Measurements from ENCODE around the gene ASB2.
A peak's percentile ranks its signal among the peaks of the same experiment; 100 is the strongest.

Gene ASB2

DNA sequence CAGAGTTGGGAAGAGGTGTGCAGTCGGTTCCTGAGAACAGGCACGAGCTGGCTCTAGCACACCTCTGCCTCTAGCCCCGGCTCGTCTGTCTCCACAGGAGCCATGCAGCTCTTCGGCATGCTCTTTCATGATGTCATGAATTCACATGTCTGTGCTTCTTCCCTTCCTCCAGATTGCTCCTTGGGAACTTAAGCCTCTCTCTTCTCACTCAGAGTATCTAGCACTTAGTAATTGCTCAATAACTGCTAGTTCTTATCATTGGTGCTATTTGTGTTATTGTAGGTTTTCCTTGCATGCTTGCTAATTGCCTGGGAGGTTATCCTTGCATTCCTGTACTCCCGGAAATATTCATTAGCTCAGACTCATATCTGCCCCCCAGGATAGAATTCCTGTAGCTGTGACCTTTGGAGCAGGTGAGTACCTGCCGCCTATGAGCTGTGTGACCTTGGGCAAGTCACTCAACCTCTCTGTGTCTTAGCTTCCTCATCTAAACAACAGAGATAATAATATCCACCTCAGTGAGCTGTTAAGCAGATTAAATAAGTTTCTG, 29.8 kb downstream of the ASB2 start:
- Histone ChIP-seq H3K4me1 (ENCODE audit: control insufficient read depth, insufficient read depth, low read length) (peaks cover 30% of the 10 kb centered on the region), H3K4me3 (ENCODE audit: low read length in 2 of 2) (no peak overlapping the region), H3K27ac (ENCODE audit: low read length) (peak overlapping the region; percentile 55), H3K9ac (ENCODE audit: low read length in 2 of 2) (no peak overlapping the region), H3K9me3 (ENCODE audit: control insufficient read depth in 2 of 2, low read length in 2 of 2) (no peaks in the 10 kb centered on the region), H3K27me3 (ENCODE audit: control insufficient read depth in 1 of 2, insufficient read depth in 2 of 2, low read length in 2 of 2) (no peaks in the 10 kb centered on the region), H3K36me3 (ENCODE audit: control insufficient read depth in 2 of 2, insufficient read depth in 2 of 2, low read length in 2 of 2) (peaks cover 72 to 75% of the 10 kb centered on the region in 2 donors)

- H3K36me3 ChIP-seq (ENCODE audit: control insufficient read depth in 2 of 2, insufficient read depth in 2 of 2, low read length in 2 of 2), result peaks cover 68 to 70% of the 10 kb centered on the region in 2 donors
- no peak overlapping the region for H3K9ac ChIP-seq (ENCODE audit: low read length in 2 of 2)
- H3K9me3 ChIP-seq (ENCODE audit: control insufficient read depth in 2 of 2, low read length in 2 of 2), result no peaks in the 10 kb centered on the region
- peak overlapping the region; percentile 55 for H3K27ac ChIP-seq (ENCODE audit: low read length)
- H3K4me3 ChIP-seq (ENCODE audit: low read length in 2 of 2), result no peak overlapping the region
- H3K4me1 ChIP-seq (ENCODE audit: control insufficient read depth, insufficient read depth, low read length), result peaks cover 32% of the 10 kb centered on the region
- H3K27me3 ChIP-seq (ENCODE audit: control insufficient read depth in 1 of 2, insufficient read depth in 2 of 2, low read length in 2 of 2), result no peaks in the 10 kb centered on the region
Measured at GRCh38 chr14:93946104-93946503, 30.3 kb downstream of the ASB2 start.

GRCh38 chr14:93945070-93945399, 31.3 kb downstream of the ASB2 start:
- H3K4me1 ChIP-seq (ENCODE audit: control insufficient read depth, insufficient read depth, low read length), result peaks cover 41% of the 10 kb centered on the region
- H3K36me3 ChIP-seq (ENCODE audit: control insufficient read depth in 2 of 2, insufficient read depth in 2 of 2, low read length in 2 of 2), result peaks cover 60 to 61% of the 10 kb centered on the region in 2 donors
- no peaks in the 10 kb centered on the region for H3K9me3 ChIP-seq (ENCODE audit: control insufficient read depth in 2 of 2, low read length in 2 of 2)
- H3K27ac ChIP-seq (ENCODE audit: low read length), result peak overlapping the region; percentile 46
- H3K4me3 ChIP-seq (ENCODE audit: low read length in 2 of 2), result no peak overlapping the region
- no peaks in the 10 kb centered on the region for H3K27me3 ChIP-seq (ENCODE audit: control insufficient read depth in 1 of 2, insufficient read depth in 2 of 2, low read length in 2 of 2)
- no peak overlapping the region for H3K9ac ChIP-seq (ENCODE audit: low read length in 2 of 2)

DNA sequence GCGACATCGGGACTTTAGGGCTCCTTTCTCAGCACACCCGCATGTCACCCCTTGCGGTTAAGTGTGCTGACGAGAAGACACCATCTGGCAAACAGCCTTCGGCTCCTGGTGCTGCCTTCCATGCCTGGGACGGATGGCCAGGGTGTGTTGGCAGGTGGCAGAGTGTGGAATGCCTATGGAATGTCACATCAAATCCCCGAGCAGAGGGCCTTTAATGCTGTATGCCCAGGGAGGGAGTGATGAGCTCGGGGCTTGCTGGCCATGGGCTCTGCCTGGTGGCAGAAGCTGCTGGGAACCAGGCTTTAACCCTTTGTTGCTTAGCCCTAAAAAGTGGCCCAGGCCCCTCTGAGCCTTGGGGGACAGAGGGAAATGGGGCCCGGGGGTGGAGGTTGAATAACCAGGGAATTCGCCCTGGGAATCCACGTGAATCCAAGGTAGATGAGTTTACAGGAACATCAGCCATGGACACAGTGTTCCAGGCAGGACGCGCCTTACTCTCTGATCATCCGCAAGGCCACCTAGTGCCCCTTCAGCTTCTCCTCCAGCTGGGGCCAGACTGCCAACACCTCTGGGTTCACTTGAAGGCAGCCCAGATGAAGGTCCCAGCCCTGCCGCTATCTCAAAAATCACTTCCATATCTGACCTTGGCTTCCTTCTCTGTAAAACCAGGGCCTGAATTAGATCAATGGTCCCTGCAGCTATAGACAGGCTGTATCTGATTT, 31.9 kb downstream of the ASB2 start:
- Histone ChIP-seq H3K9me3 (ENCODE audit: control insufficient read depth in 2 of 2, low read length in 2 of 2) (no peaks in the 10 kb centered on the region), H3K27ac (ENCODE audit: low read length) (peak overlapping the region; percentile 46), H3K27me3 (ENCODE audit: control insufficient read depth in 1 of 2, insufficient read depth in 2 of 2, low read length in 2 of 2) (no peaks in the 10 kb centered on the region), H3K9ac (ENCODE audit: low read length in 2 of 2) (peak overlapping the region in 1 of 2 donors; percentile 47), H3K4me3 (ENCODE audit: low read length in 2 of 2) (no peak overlapping the region), H3K4me1 (ENCODE audit: control insufficient read depth, insufficient read depth, low read length) (peaks cover 41% of the 10 kb centered on the region), H3K36me3 (ENCODE audit: control insufficient read depth in 2 of 2, insufficient read depth in 2 of 2, low read length in 2 of 2) (peaks cover 54 to 56% of the 10 kb centered on the region in 2 donors)

GRCh38 chr14:93943930-93944329, 32.4 kb downstream of the ASB2 start:
- peaks cover 50% of the 10 kb centered on the region in 2 donors for H3K36me3 ChIP-seq (ENCODE audit: control insufficient read depth in 2 of 2, insufficient read depth in 2 of 2, low read length in 2 of 2)
- H3K9me3 ChIP-seq (ENCODE audit: control insufficient read depth in 2 of 2, low read length in 2 of 2), result no peaks in the 10 kb centered on the region
- no peaks in the 10 kb centered on the region for H3K27me3 ChIP-seq (ENCODE audit: control insufficient read depth in 1 of 2, insufficient read depth in 2 of 2, low read length in 2 of 2)
- H3K9ac ChIP-seq (ENCODE audit: low read length in 2 of 2), result peak overlapping the region in 1 of 2 donors; percentile 47
- H3K4me1 ChIP-seq (ENCODE audit: control insufficient read depth, insufficient read depth, low read length), result peaks cover 46% of the 10 kb centered on the region
- peak overlapping the region; percentile 46 for H3K27ac ChIP-seq (ENCODE audit: low read length)
- no peak overlapping the region for H3K4me3 ChIP-seq (ENCODE audit: low read length in 2 of 2)

- no peak overlapping the region for H3K9ac ChIP-seq (ENCODE audit: low read length in 2 of 2)
- H3K4me3 ChIP-seq (ENCODE audit: low read length in 2 of 2), result no peak overlapping the region
- H3K4me1 ChIP-seq (ENCODE audit: control insufficient read depth, insufficient read depth, low read length), result peaks cover 47% of the 10 kb centered on the region
- peak overlapping the region; percentile 66 for H3K27ac ChIP-seq (ENCODE audit: low read length)
- no peaks in the 10 kb centered on the region for H3K27me3 ChIP-seq (ENCODE audit: control insufficient read depth in 1 of 2, insufficient read depth in 2 of 2, low read length in 2 of 2)
- H3K9me3 ChIP-seq (ENCODE audit: control insufficient read depth in 2 of 2, low read length in 2 of 2), result no peaks in the 10 kb centered on the region
- peaks cover 46 to 47% of the 10 kb centered on the region in 2 donors for H3K36me3 ChIP-seq (ENCODE audit: control insufficient read depth in 2 of 2, insufficient read depth in 2 of 2, low read length in 2 of 2)
Measured at GRCh38 chr14:93943052-93943451, 33.3 kb downstream of the ASB2 start.

- Histone ChIP-seq H3K27me3 (ENCODE audit: control insufficient read depth in 1 of 2, insufficient read depth in 2 of 2, low read length in 2 of 2) (no peaks in the 10 kb centered on the region), H3K36me3 (ENCODE audit: control insufficient read depth in 2 of 2, insufficient read depth in 2 of 2, low read length in 2 of 2) (peaks cover 48 to 49% of the 10 kb centered on the region in 2 donors), H3K4me1 (ENCODE audit: control insufficient read depth, insufficient read depth, low read length) (peaks cover 46% of the 10 kb centered on the region), H3K9me3 (ENCODE audit: control insufficient read depth in 2 of 2, low read length in 2 of 2) (no peaks in the 10 kb centered on the region), H3K27ac (ENCODE audit: low read length) (peak overlapping the region; percentile 66), H3K4me3 (ENCODE audit: low read length in 2 of 2) (no peak overlapping the region), H3K9ac (ENCODE audit: low read length in 2 of 2) (peak overlapping the region in 1 of 2 donors; percentile 13)
Measured at GRCh38 chr14:93941293-93941910, 35.0 kb downstream of the ASB2 start.

DNA sequence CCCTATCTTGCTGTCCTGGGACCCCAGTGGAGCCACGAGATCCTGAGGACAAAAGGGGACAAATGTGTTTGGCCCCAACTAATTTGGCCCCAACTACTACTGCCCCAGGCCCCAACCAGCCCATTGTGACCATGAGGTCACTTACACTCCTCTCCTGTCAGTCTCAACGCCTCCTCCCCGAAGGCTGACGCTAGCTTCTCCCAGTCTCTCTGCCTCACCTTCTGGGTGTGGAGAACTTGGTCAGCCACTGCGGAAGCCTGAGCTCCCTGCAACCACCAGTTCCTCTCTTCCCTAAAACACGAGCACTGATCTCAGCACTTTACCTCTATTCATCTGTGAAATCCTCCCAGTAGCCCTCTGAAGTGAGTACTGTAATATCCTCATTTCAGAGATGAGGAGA, 35.9 kb downstream of the ASB2 start:
- peaks cover 45 to 53% of the 10 kb centered on the region in 2 donors for H3K36me3 ChIP-seq (ENCODE audit: control insufficient read depth in 2 of 2, insufficient read depth in 2 of 2, low read length in 2 of 2)
- peaks cover 45% of the 10 kb centered on the region for H3K4me1 ChIP-seq (ENCODE audit: control insufficient read depth, insufficient read depth, low read length)
- no peaks in the 10 kb centered on the region for H3K9me3 ChIP-seq (ENCODE audit: control insufficient read depth in 2 of 2, low read length in 2 of 2)
- H3K9ac ChIP-seq (ENCODE audit: low read length in 2 of 2), result peak overlapping the region in 1 of 2 donors; percentile 13
- no peak overlapping the region for H3K4me3 ChIP-seq (ENCODE audit: low read length in 2 of 2)
- no peaks in the 10 kb centered on the region for H3K27me3 ChIP-seq (ENCODE audit: control insufficient read depth in 1 of 2, insufficient read depth in 2 of 2, low read length in 2 of 2)
- peak overlapping the region; percentile 66 for H3K27ac ChIP-seq (ENCODE audit: low read length)

GRCh38 chr14:93939304-93940229, 36.8 kb downstream of the ASB2 start:
- Histone ChIP-seq H3K4me1 (ENCODE audit: control insufficient read depth, insufficient read depth, low read length) (peaks cover 44% of the 10 kb centered on the region), H3K27ac (ENCODE audit: low read length) (peak overlapping the region; percentile 66), H3K9ac (ENCODE audit: low read length in 2 of 2) (peak overlapping the region in 1 of 2 donors; percentile 13), H3K4me3 (ENCODE audit: low read length in 2 of 2) (peak overlapping the region in 1 of 2 donors; percentile 40), H3K36me3 (ENCODE audit: control insufficient read depth in 2 of 2, insufficient read depth in 2 of 2, low read length in 2 of 2) (peaks cover 46 to 56% of the 10 kb centered on the region in 2 donors), H3K27me3 (ENCODE audit: control insufficient read depth in 1 of 2, insufficient read depth in 2 of 2, low read length in 2 of 2) (no peaks in the 10 kb centered on the region), H3K9me3 (ENCODE audit: control insufficient read depth in 2 of 2, low read length in 2 of 2) (no peaks in the 10 kb centered on the region)

DNA sequence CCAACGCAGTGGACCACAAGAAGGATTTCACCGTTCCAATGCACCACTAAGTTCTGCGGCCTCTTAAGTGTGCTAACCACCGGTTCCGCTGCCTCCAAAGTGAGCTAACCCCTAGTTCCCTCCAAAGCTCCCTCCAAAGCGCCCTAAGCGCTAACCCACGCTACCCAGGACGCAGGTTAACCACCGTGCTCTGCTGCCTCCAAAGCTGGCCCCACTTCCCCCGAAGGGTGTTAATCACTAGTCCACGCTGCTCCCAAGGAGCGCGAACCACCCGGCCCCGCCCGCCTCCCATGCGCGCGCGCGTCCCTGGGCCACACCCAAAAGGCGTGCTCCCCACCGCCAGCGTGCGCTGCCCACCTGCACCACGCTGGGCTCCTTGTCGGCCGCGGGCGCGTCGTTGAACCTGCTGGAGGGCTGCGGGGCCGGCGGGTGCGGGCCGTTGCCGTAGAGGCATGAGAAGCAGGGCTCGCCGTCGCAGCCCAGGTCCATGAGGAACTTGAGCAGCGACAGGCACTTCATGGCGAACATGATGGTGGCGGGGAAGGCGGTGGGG, 37.5 kb downstream of the ASB2 start:
- Histone ChIP-seq H3K27ac (ENCODE audit: low read length) (peak overlapping the region; percentile 31), H3K36me3 (ENCODE audit: control insufficient read depth in 2 of 2, insufficient read depth in 2 of 2, low read length in 2 of 2) (peaks cover 46 to 61% of the 10 kb centered on the region in 2 donors), H3K9me3 (ENCODE audit: control insufficient read depth in 2 of 2, low read length in 2 of 2) (no peaks in the 10 kb centered on the region), H3K27me3 (ENCODE audit: control insufficient read depth in 1 of 2, insufficient read depth in 2 of 2, low read length in 2 of 2) (no peaks in the 10 kb centered on the region), H3K4me1 (ENCODE audit: control insufficient read depth, insufficient read depth, low read length) (peaks cover 41% of the 10 kb centered on the region), H3K4me3 (ENCODE audit: low read length in 2 of 2) (no peak overlapping the region), H3K9ac (ENCODE audit: low read length in 2 of 2) (no peak overlapping the region)

Data from stomach smooth muscle (tissue), 2 donors.